Measurements from ENCODE around the gene MX2. TPM values are rescaled to one million over a fixed set of nuclear protein-coding genes. Genes with fewer than 3 reads are reported as not detected.

The MX2 gene
- total and polyA plus RNA-seq, 7 experiments from 2014 or later, result 46.7 to 116 (median 99.8) TPM

GRCh38 chr21:41348434-41348833 lies 13.4 kb upstream of the MX2 start:
- Mint-ChIP-seq H3K27me3 (peaks cover 0 to 45% (median 0%) of the 10 kb centered on the region in 5 donors), H3K27ac (no peak overlapping the region), H3K4me1 (peaks cover 0 to 4% (median 0%) of the 10 kb centered on the region in 7 donors), H3K9me3 (no peaks in the 10 kb centered on the region), H3K36me3 (peaks cover 0 to 3% (median 0%) of the 10 kb centered on the region in 5 donors), H3K4me3 (no peak overlapping the region)
- ATAC-seq (no peak), DNase-seq (no peak)
- no peak overlapping the region for H3K27ac ChIP-seq (ENCODE audit: low read depth, low read length)
- POLR2A ChIA-PET, result interaction anchor here (0.6 kb wide), 1 partner anchor 9 kb away, joined by 3 read pairs; no protein-coding TSS in a partner anchor
- H3K27me3 ChIP-seq (ENCODE audit: control insufficient read depth in 2 of 2, insufficient read depth in 2 of 2, low read length in 2 of 2), result no peaks in the 10 kb centered on the region
- H3K4me3 ChIP-seq (ENCODE audit: low read length), result no peak overlapping the region
- intact Hi-C loops (cut with micrococcal nuclease), result no loop called here
- CTCF ChIA-PET, result no interaction called here
- H3K9me3 ChIP-seq (ENCODE audit: control insufficient read depth in 2 of 3, low read length in 3 of 3), result no peaks in the 10 kb centered on the region
- no peaks in the 10 kb centered on the region for H3K4me1 ChIP-seq (ENCODE audit: control insufficient read depth in 2 of 2, insufficient read depth in 2 of 2, low read length in 2 of 2)
- no peaks in the 10 kb centered on the region for H3K36me3 ChIP-seq (ENCODE audit: control insufficient read depth in 2 of 3, insufficient read depth in 3 of 3, low read length in 3 of 3)

DNA sequence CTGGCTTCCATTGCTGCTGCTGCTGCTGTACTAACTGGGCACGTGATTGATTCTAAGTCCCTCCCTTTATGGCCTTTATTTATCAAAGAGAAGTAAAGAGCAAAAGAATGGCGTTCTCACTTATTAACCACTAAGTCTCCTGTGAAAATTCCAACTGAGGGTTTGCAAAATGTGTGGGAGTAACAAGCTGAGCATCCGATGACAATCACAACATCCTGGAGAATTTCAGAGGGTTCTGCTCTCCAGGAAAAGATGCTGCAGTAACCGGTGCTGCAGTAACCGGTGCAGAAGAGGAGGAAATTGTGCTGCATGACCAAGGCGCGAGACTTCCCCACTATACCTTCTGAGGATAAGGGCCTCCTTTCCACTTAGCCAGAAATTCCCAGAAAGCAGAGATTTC lies 12.7 kb upstream of the MX2 start:
- Mint-ChIP-seq H3K36me3 (no peaks in the 10 kb centered on the region), H3K9me3 (no peaks in the 10 kb centered on the region), H3K27me3 (peaks cover 0 to 46% (median 0%) of the 10 kb centered on the region in 5 donors), H3K27ac (no peak overlapping the region), H3K4me3 (no peak overlapping the region), H3K4me1 (peaks cover 0 to 4% (median 0%) of the 10 kb centered on the region in 7 donors)
- H3K27ac ChIP-seq (ENCODE audit: low read depth, low read length), result no peak overlapping the region
- H3K27me3 ChIP-seq (ENCODE audit: control insufficient read depth in 2 of 2, insufficient read depth in 2 of 2, low read length in 2 of 2), result no peaks in the 10 kb centered on the region
- H3K4me3 ChIP-seq (ENCODE audit: low read length), result no peak overlapping the region
- no peaks in the 10 kb centered on the region for H3K9me3 ChIP-seq (ENCODE audit: control insufficient read depth in 2 of 3, low read length in 3 of 3)
- ATAC-seq (no peak), DNase-seq (no peak)
- CTCF ChIA-PET, result no interaction called here
- POLR2A ChIA-PET, result no interaction called here
- no peaks in the 10 kb centered on the region for H3K4me1 ChIP-seq (ENCODE audit: control insufficient read depth in 2 of 2, insufficient read depth in 2 of 2, low read length in 2 of 2)
- H3K36me3 ChIP-seq (ENCODE audit: control insufficient read depth in 2 of 3, insufficient read depth in 3 of 3, low read length in 3 of 3), result no peaks in the 10 kb centered on the region
- intact Hi-C loops (cut with micrococcal nuclease), result no loop called here

DNA sequence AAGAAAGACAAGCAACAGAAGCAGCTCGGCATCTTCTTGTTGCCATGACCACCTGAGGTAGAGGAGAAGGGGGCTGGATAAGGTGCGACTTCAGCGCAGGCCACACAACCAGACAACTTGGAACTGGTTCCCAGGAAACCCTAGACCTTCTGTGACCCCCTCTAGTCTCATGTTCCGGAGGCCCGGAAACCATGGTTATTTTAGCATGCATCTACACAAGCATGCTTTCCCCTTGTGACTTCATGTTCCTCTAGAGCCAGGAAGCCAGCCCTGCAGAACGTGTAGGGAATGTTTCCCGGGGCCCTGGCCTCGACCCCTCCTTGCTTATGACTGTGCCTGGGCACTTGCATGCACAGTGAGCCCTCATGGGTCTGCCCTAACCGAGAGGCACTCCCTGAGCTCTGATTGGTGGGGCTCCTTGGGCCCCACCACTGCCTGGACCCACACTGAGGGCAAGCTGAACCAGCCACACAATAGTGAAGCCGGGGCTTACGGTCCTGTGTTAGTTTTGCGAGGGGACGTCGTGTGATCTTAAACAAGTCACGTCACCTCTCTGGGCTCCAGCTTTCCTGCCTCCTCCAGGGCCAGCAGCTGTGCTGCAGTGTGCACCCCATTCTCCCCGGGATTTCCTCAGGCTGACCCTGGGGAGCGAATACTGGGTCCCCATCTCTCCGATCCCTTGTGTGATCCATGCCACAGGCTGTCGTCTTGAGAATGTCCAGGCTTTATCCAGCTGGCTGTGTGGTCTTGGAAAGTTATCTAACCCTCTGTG lies 12.0 kb upstream of the MX2 start:
- Histone ChIP-seq H3K27ac (ENCODE audit: low read depth, low read length) (no peak overlapping the region), H3K27me3 (ENCODE audit: control insufficient read depth in 2 of 2, insufficient read depth in 2 of 2, low read length in 2 of 2) (no peaks in the 10 kb centered on the region), H3K4me1 (ENCODE audit: control insufficient read depth in 2 of 2, insufficient read depth in 2 of 2, low read length in 2 of 2) (no peaks in the 10 kb centered on the region), H3K36me3 (ENCODE audit: control insufficient read depth in 2 of 3, insufficient read depth in 3 of 3, low read length in 3 of 3) (no peaks in the 10 kb centered on the region), H3K4me3 (ENCODE audit: low read length) (no peak overlapping the region), H3K9me3 (ENCODE audit: control insufficient read depth in 2 of 3, low read length in 3 of 3) (no peaks in the 10 kb centered on the region)
- ATAC-seq (no peak), DNase-seq (no peak)
- Mint-ChIP-seq H3K27ac (peak overlapping the region in 1 of 9 donors; percentile 45), H3K36me3 (no peaks in the 10 kb centered on the region), H3K9me3 (no peaks in the 10 kb centered on the region), H3K4me1 (peaks cover 0 to 4% (median 0%) of the 10 kb centered on the region in 7 donors), H3K27me3 (peaks cover 0 to 50% (median 0%) of the 10 kb centered on the region in 5 donors), H3K4me3 (no peak overlapping the region)
- intact Hi-C loops (cut with micrococcal nuclease), result no loop called here
- POLR2A ChIA-PET, result interaction anchor here (1.0 kb wide), 1 partner anchor 23 kb away, joined by 3 read pairs; no protein-coding TSS in a partner anchor
- CTCF ChIA-PET, result no interaction called here

- H3K9me3 Mint-ChIP-seq, result no peaks in the 10 kb centered on the region
- no peaks in the 10 kb centered on the region for H3K4me1 ChIP-seq (ENCODE audit: control insufficient read depth in 2 of 2, insufficient read depth in 2 of 2, low read length in 2 of 2)
- no peak overlapping the region for H3K4me3 Mint-ChIP-seq
- no peak overlapping the region for H3K27ac ChIP-seq (ENCODE audit: low read depth, low read length)
- H3K4me3 ChIP-seq (ENCODE audit: low read length), result no peak overlapping the region
- H3K9me3 ChIP-seq (ENCODE audit: control insufficient read depth in 2 of 3, low read length in 3 of 3), result no peaks in the 10 kb centered on the region
- intact Hi-C loops (cut with micrococcal nuclease), result no loop called here
- no peaks in the 10 kb centered on the region for H3K27me3 ChIP-seq (ENCODE audit: control insufficient read depth in 2 of 2, insufficient read depth in 2 of 2, low read length in 2 of 2)
- H3K27ac Mint-ChIP-seq, result peak overlapping the region in 1 of 9 donors; percentile 45
- no peaks in the 10 kb centered on the region for H3K36me3 Mint-ChIP-seq
- POLR2A ChIA-PET, result interaction anchor here (1.0 kb wide), 1 partner anchor 22 kb away, joined by 3 read pairs; no protein-coding TSS in a partner anchor
- H3K27me3 Mint-ChIP-seq, result peaks cover 0 to 53% (median 0%) of the 10 kb centered on the region in 5 donors
- H3K4me1 Mint-ChIP-seq, result peaks cover 0 to 4% (median 0%) of the 10 kb centered on the region in 7 donors
- CTCF ChIA-PET, result no interaction called here
- ATAC-seq, result no peak
- no peak for DNase-seq
- no peaks in the 10 kb centered on the region for H3K36me3 ChIP-seq (ENCODE audit: control insufficient read depth in 2 of 3, insufficient read depth in 3 of 3, low read length in 3 of 3)
Measured at GRCh38 chr21:41350436-41351155, 11.2 kb upstream of the MX2 start.

- intact Hi-C loops (cut with micrococcal nuclease), result loop anchor here in 1 of 2 donors (5.0 kb wide), 1 partner anchor 75 kb away; no protein-coding TSS in a partner anchor
- Histone ChIP-seq H3K9me3 (ENCODE audit: control insufficient read depth in 2 of 3, low read length in 3 of 3) (no peaks in the 10 kb centered on the region), H3K27me3 (ENCODE audit: control insufficient read depth in 2 of 2, insufficient read depth in 2 of 2, low read length in 2 of 2) (no peaks in the 10 kb centered on the region), H3K27ac (ENCODE audit: low read depth, low read length) (no peak overlapping the region), H3K4me3 (ENCODE audit: low read length) (no peak overlapping the region), H3K4me1 (ENCODE audit: control insufficient read depth in 2 of 2, insufficient read depth in 2 of 2, low read length in 2 of 2) (peaks cover 8 to 9% of the 10 kb centered on the region in 2 donors), H3K36me3 (ENCODE audit: control insufficient read depth in 2 of 3, insufficient read depth in 3 of 3, low read length in 3 of 3) (no peaks in the 10 kb centered on the region)
- Mint-ChIP-seq H3K27me3 (peaks cover 0 to 27% (median 0%) of the 10 kb centered on the region in 5 donors), H3K27ac (peak overlapping the region in 4 of 9 donors; percentile 19 to 100 (median 42)), H3K9me3 (peaks cover 0 to 7% (median 0%) of the 10 kb centered on the region in 11 donors), H3K4me3 (no peak overlapping the region), H3K36me3 (peaks cover 0 to 4% (median 0%) of the 10 kb centered on the region in 5 donors), H3K4me1 (peaks cover 5 to 35% (median 17%) of the 10 kb centered on the region in 7 donors)
- ATAC-seq, result no peak
- no peak for DNase-seq
- ChIA-PET CTCF (no interaction called here), POLR2A (interaction anchor here (0.6 to 7.0 kb wide), 3 partner anchors 9 to 39 kb away, joined by 3 to 71 read pairs (median 3); no protein-coding TSS in a partner anchor)
Measured at GRCh38 chr21:41357546-41357945, 4.3 kb upstream of the MX2 start.

DNA sequence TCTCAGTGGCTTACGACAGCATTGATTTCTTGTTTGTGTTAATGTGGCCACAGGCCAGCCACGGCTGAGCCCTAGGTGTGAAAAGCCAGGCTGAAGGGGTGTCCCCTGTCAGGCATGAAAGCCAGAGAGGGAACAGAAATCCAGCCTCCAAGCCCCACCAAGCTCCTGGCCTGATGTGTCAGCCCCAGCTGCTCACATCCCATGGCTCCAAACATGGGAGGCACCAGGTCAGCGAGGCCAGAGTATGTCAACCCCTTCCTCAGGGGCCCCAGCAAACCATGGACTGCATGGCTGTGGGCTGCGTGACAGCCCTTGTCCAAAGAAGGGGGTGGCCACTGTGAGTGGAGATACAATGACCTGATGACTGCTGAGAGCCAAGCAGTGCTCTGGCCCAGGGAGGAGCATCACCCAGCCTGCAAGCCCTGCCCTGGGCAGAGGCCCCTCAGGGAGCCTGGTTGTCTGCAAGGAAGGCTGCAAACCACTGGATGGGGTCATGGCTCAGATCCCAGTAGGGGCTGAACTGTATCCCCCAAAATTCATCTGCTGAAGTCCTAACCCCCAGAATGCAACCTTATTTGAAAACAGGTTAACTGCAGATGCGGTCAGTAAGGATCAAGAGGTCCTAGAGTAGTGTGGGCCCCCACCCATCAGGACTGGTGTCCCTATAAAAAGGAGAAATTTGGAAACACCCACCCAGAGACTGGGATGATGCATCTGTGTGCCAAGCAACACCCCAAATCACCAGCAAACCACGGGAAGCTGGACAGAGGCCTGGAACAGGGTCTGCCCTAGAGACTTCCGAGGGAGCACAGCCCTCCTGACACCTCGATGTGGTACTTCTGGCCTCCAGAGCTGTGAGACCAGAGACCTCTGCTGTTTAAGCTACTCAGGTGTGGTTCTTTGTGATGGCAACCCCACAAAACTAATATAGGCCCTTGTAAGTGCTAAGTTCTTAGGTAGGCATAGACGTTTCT lies 3.3 kb upstream of the MX2 start:
- Histone ChIP-seq H3K9me3 (ENCODE audit: control insufficient read depth in 2 of 3, low read length in 3 of 3) (no peaks in the 10 kb centered on the region), H3K36me3 (ENCODE audit: control insufficient read depth in 2 of 3, insufficient read depth in 3 of 3, low read length in 3 of 3) (no peaks in the 10 kb centered on the region), H3K27me3 (ENCODE audit: control insufficient read depth in 2 of 2, insufficient read depth in 2 of 2, low read length in 2 of 2) (no peaks in the 10 kb centered on the region), H3K4me1 (ENCODE audit: control insufficient read depth in 2 of 2, insufficient read depth in 2 of 2, low read length in 2 of 2) (peaks cover 17% of the 10 kb centered on the region in 2 donors), H3K4me3 (ENCODE audit: low read length) (no peak overlapping the region), H3K27ac (ENCODE audit: low read depth, low read length) (no peak overlapping the region)
- Mint-ChIP-seq H3K4me3 (no peak overlapping the region), H3K27me3 (peaks cover 0 to 20% (median 0%) of the 10 kb centered on the region in 5 donors), H3K27ac (peak overlapping the region in 7 of 9 donors; percentile 30 to 100 (median 79)), H3K9me3 (peaks cover 0 to 8% (median 0%) of the 10 kb centered on the region in 11 donors), H3K36me3 (peaks cover 0 to 10% (median 5%) of the 10 kb centered on the region in 5 donors), H3K4me1 (peaks cover 11 to 41% (median 25%) of the 10 kb centered on the region in 7 donors)
- POLR2A ChIA-PET, result interaction anchor here (7.0 kb wide), 1 partner anchor 12 kb away, joined by 71 read pairs; no protein-coding TSS in a partner anchor
- CTCF ChIA-PET, result no interaction called here
- intact Hi-C loops (cut with micrococcal nuclease), result loop anchor here in 1 of 2 donors (5.0 kb wide), 1 partner anchor 76 kb away; no protein-coding TSS in a partner anchor
- no peak for DNase-seq
- no peak for ATAC-seq

All from naive thymus-derived CD4-positive, alpha-beta T cell (primary cell).